ENCODE measurements around the gene LMF1.
"Not testable (repeated sequence)": the region's sequence is repeated elsewhere in the genome, so short reads cannot be mapped to it uniquely, and the experiment has no call there.

The LMF1 gene

GRCh38 chr16:970386-970765, 408 bp downstream of the LMF1 start:
- DNase-seq (ENCODE audit: low spot score) = no peak

DNA sequence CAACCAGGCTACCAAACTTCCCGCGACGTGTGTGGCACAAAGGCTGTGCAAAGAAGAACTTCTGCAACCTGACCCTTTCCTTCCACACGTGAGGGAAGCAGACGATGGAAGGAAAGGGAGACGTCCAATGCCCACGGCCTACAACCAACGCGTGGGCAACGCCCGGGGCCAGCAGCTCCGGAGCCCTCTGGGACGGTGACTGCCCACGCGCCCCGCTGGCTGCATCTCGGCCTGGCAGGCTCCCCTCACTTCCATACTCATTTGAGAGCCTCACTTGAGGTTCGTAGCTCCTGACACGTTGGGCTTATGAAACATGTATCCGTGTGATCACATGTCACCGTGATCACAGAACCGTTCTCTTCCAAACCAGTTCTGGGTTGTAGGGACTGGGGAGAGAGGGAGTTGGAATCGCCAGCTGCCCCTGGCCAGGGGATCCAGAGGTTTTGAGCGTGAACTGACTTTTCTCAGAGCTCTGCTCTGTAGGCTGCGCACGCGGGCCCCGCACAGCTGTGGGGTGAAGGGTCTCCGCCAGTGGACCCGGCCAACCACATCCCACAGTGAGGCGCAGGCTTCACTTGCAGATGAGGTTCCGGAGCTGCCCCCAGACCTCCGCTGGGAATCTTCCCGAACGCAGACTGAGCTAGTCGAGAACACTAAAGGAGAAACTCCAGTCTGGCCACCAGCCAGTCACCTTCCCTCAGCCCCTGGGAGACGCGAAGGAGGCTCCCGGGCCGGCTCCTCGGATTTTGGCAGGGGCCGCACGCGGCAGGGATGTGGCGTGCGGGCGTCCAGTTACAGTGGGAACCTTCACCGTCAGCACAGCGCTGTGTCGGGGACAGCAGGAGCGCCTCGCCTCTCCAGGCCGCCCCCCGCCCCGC, 1.0 kb downstream of the LMF1 start:
- no peak for DNase-seq (ENCODE audit: low spot score)

DNA sequence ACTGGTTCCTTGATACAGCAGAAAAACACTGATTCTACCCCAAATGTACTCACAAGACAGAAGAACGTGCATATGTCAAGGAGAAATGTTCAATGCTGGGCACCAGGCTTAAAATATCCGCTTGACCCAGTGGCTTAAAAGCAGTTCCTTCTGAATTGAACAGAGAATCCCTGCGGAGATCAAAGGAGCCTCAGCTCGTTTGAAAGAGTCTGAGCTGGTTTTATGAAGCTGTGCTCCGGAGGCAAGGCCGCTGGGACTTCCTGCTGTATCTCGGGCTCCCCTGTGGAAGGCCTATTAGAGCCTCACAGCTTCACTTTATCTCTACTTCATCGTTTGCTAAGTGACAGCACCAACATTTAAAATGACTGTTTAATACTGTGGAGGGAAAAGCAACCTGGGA, 2.2 kb downstream of the LMF1 start:
- no peak for DNase-seq (ENCODE audit: low spot score)

DNA sequence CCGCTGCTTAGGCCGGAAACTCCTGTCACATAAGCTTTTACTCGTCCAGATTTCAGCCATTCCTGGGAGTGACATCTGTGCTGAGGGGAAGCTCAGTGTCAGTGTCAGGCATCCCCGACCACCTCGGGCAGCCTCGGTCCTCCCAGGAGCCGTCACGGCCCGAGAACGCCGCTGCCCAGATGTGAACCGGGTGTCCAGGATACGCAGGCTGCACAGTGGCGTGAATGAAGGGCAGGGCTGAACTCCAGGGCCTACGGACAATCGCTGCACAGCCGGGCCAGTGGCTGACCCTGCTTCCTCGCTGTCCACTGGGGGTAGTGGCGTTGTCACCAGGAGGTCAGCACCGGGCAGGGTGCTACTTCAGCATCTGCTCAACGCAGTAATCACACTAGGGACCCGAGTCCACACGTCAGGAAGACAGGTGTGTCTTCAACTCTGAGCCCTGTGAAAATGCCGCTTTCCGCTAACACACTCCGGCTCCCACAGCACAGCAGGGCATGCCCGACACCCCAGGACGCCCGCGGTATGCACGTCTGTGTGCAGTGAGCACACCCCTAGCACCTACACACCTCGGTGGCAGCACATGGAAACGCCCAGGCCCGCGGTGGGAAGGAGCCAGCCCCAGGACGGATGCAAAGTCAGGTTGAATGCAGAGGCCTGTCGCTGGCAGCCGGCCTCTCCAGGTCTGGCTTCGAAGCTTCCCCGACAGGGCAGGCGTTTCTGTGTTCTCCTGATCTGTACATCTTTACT, 3.1 kb downstream of the LMF1 start:
- no peak for DNase-seq (ENCODE audit: low spot score)

DNA sequence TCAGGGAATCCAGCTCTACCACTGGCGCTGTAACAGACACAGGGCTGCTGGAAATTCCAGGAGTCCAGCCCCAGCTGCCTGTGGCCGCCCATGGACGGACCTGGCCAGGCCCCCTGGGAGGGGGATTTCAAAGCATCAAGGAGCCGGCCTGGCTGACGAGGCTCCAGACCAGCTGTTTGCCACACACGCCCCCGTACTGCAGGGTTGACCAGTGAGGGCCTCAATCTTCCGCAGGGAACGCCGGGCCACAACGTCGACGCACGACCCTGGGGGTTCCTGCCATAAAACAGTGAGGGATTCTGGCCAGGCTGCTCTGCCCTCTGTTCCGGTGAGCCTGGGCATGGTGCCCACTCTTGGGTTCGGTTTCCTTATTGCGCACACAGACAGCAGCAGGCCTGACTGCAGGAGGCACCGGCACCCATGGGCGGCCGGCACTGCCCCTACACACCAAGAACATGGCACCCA, 3.7 kb downstream of the LMF1 start:
- no peak for DNase-seq (ENCODE audit: low spot score)

- no peak for DNase-seq (ENCODE audit: low spot score)
Measured at GRCh38 chr16:966505-966904, 4.3 kb downstream of the LMF1 start.

GRCh38 chr16:966035-966434, 4.7 kb downstream of the LMF1 start:
- DNase-seq (ENCODE audit: low spot score) = no peak

DNA sequence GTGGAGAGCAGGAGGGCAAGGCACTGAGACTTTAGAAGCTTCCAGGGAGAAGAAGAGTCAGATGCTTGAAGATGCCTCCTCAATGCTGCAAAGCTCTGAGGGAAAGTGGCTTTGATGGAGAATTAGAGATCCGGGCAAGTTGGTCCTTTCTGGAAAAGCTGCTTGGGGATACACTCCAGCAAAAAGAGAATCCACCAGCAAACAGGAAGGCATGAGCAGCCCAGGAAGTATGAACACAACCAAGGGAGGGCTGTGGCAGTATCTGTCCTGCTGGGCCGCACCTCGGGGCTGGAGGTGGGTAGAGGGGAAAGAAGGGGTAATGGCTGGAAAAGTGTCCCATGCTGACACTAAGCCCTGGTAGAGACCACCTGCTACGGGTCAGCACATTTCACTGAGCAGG, 5.3 kb downstream of the LMF1 start:
- no peak for DNase-seq (ENCODE audit: low spot score)

GRCh38 chr16:965036-965395, 5.8 kb downstream of the LMF1 start:
- DNase-seq (ENCODE audit: low spot score) = no peak

GRCh38 chr16:964356-965035, 6.3 kb downstream of the LMF1 start:
- DNase-seq (ENCODE audit: low spot score) = no peak

- no peak for DNase-seq (ENCODE audit: low spot score)
Measured at GRCh38 chr16:963913-964312, 6.9 kb downstream of the LMF1 start.

- DNase-seq (ENCODE audit: low spot score) = no peak
Measured at GRCh38 chr16:962901-963814, 7.6 kb downstream of the LMF1 start.

DNA sequence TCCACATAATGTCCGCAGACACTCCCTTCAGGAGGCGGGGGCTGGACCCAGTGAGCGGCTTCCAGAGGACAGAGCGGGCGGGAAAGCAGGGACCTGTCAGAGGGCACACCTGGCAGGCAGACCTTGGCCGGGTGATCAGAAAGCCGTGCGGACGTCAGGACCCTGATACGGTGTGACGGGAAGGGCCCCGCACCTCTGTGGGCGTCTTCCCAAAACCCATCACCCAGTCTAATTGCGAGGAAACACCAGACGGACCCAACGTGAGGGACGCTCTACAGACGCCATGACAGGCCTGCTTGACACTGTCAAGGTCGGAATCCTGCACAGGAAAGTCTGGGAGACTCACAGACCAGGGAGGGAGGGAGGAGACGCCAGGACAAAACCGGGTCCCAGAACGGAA, 8.4 kb downstream of the LMF1 start:
- no peak for DNase-seq (ENCODE audit: low spot score)

DNA sequence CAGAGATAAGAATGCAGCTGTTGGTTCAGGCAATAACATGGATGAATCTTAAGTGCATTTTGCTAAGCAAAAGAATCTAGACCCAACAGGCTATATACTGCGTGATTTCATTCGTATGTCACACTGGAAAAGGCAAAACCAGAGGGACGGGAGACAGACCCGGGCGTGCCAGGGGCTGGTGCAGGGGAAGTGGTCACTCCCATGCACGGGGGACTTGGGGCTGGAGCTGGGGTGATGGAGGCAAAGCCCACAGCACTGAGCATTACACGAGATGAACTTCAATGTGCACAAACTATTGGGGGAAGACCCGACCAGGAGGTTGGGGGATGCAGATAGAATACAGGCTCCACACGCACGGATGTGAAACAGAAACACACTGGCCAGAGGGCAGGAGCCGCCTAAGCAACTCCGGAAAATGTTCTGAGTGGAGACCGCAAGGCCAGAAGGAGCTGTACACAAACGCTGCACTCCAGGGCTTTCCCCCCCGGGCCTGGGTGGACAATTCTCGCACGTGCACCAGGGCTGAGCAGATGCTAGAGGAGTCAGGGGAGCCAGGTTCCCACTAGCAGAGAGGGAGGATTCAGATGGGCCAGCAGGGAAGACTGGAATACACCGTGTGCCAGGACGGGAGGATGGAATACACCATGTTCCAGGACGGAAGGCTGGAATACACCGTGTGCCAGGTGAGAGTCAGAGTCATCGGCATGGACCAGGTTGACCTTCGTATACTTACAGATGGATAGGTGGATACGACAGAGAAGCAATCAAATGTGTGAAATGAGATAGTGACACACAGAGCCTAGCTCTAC, 11.3 kb downstream of the LMF1 start:
- no peak for DNase-seq (ENCODE audit: low spot score)

GRCh38 chr16:955766-956165, 15.0 kb downstream of the LMF1 start:
- DNase-seq (ENCODE audit: low spot score) = not testable (repeated sequence)

- DNase-seq (ENCODE audit: low spot score) = not testable (repeated sequence)
Measured at GRCh38 chr16:953818-954217, 17.0 kb downstream of the LMF1 start.

- DNase-seq (ENCODE audit: low spot score) = no peak
Measured at GRCh38 chr16:952321-952720, 18.5 kb downstream of the LMF1 start.

- no peak for DNase-seq (ENCODE audit: low spot score)
Measured at GRCh38 chr16:951660-952301, 19.0 kb downstream of the LMF1 start.

- not testable (repeated sequence) for DNase-seq (ENCODE audit: low spot score)
Measured at GRCh38 chr16:950733-951573, 19.8 kb downstream of the LMF1 start.
